AG04449 (cell line): ENCODE data around the gene SSTR3.

Source experiments
- CTCF ChIA-PET: fragments of 350-600 bp; formaldehyde crosslinking; extraction: SDS; loops from one replicate; lab custom pipeline; 2021; ENCODE audit warnings: antibody characterized with exemption; lab: Yijun Ruan, JAX
- POLR2A ChIA-PET: fragments of 400-600, 350-600 bp; formaldehyde crosslinking; extraction: SDS; loops from one replicate; lab custom pipeline; 2020; ENCODE audit warnings: antibody characterized with exemption, inconsistent platforms; lab: Yijun Ruan, JAX
- DNase-seq: peaks from one replicate; pipeline ENCODE4 v3.0.0-alpha.2; 2010; ENCODE audit warnings: low read depth, low spot score
- H3K4me3 ChIP-seq: 2 replicates; pipeline ENCODE4 v1.5.1; 2011; ENCODE audit warnings: low read depth, mild to moderate bottlenecking, control low read depth, low read length
- TF ChIP-seq, protein P1 (sequence below): IDR thresholded peaks from one replicate; pipeline ENCODE4 v1.5.1; 2011; ENCODE audit warnings: mild to moderate bottlenecking, moderate library complexity, low read length, control low read depth, inconsistent platforms; ENCODE audit not compliant: insufficient read depth; ENCODE audit errors: missing control alignments

SSTR3 gene

GRCh38 chr22:37258005-37258752 lies 45.9 kb upstream of the SSTR3 start:
- no peak overlapping the region for H3K4me3 ChIP-seq
- CTCF ChIA-PET: interaction anchor here (1.3 to 5.5 kb wide), 14 partner anchors 8 to 199 kb away, joined by 3 to 162 read pairs (median 31); partner anchors contain the start of genes CYTH4 and RAC2
- DNase-seq: no peak
- POLR2A ChIA-PET: interaction anchor here (1.3 kb wide), 1 partner anchor 29 kb away, joined by 5 read pairs; no protein-coding TSS in a partner anchor
- TF ChIP-seq, protein P1, sequence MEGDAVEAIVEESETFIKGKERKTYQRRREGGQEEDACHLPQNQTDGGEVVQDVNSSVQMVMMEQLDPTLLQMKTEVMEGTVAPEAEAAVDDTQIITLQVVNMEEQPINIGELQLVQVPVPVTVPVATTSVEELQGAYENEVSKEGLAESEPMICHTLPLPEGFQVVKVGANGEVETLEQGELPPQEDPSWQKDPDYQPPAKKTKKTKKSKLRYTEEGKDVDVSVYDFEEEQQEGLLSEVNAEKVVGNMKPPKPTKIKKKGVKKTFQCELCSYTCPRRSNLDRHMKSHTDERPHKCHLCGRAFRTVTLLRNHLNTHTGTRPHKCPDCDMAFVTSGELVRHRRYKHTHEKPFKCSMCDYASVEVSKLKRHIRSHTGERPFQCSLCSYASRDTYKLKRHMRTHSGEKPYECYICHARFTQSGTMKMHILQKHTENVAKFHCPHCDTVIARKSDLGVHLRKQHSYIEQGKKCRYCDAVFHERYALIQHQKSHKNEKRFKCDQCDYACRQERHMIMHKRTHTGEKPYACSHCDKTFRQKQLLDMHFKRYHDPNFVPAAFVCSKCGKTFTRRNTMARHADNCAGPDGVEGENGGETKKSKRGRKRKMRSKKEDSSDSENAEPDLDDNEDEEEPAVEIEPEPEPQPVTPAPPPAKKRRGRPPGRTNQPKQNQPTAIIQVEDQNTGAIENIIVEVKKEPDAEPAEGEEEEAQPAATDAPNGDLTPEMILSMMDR: no peak

DNA sequence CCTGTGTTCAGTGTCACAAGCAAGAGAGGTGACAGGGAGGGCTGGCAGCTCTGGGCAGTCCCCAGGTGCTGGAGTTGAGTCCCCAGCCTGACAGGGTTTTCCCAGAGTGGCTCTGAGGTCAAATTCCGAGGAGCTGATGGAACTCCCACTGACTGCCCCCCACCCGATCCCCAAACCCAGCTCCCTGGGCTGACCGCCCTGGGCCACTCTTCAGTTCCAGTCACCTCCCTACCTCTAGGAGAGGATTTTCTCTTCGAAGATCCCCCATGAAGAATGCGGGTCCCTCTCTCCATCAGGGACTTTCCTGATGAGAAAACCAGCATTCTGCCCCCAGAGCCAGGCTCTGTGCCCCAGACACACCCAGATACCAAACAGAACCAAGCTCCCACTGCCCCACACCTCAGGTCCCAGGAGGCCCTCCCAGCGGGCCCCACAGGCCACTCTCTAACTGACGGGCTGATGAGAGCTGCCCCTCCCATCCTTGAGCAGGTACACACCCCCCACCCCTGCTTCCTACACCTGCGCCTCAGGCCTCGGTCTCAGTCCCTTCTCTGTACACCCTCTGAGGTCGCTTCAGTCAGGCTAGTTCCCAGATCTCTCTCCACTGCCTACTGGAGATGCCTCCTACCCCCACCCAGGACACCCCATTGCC lies 43.9 kb upstream of the SSTR3 start:
- TF ChIP-seq, protein P1: no peak
- no peak for DNase-seq
- no peak overlapping the region for H3K4me3 ChIP-seq
- ChIA-PET POLR2A (no interaction called here), CTCF (interaction anchor here (1.0 to 1.5 kb wide), 4 partner anchors 8 to 57 kb away, joined by 3 to 5 read pairs (median 4); no protein-coding TSS in a partner anchor)

DNA sequence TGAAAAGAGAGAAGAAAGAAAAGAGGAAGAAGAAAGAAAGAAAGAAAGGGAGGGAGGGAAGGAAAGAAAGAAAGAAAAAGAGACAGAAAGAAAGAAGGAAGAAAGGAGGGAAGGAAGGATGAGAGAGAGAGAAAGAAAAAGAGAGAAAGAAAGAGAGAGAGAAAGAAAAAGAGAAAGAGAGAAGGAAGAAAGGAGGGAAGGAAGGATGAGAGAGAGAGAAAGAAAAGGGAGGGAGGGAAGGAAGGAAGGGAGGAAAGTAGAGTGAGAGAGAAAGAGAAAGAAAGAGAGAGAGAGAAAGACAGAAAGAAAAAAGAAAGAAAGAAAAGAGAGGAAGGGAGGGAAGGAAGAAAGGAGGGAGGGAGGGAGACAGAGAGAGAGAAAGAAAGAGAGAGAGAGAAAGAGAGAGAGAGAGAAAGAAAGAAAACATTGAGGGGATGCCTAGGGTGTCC lies 43.3 kb upstream of the SSTR3 start:
- TF ChIP-seq, protein P1: no peak
- no peak for DNase-seq
- ChIA-PET CTCF (interaction anchor here (1.0 to 1.5 kb wide), 3 partner anchors 9 to 56 kb away, joined by 4 to 5 read pairs (median 4); no protein-coding TSS in a partner anchor), POLR2A (no interaction called here)
- no peak overlapping the region for H3K4me3 ChIP-seq

DNA sequence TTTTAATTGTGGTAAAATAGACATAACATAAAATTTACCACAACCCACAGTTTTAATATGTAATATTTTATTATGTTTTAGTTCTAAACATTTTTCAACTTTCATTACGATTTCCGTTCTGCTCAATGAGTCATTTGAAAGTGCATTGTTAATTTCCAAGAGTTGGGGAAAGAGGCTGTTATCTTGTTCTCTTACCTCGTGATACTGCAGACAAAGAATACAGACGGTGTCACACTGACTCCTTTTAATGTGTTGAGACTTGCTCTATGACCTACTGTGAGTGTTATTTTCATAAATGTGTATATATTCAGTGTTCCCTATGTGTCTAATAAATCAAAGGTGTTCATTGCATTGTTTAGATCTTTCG lies 42.6 kb upstream of the SSTR3 start:
- POLR2A ChIA-PET: no interaction called here
- TF ChIP-seq, protein P1: no peak
- DNase-seq: no peak
- no peak overlapping the region for H3K4me3 ChIP-seq
- CTCF ChIA-PET: interaction anchor here (1.2 to 1.5 kb wide), 3 partner anchors 10 to 55 kb away, joined by 3 to 4 read pairs (median 4); no protein-coding TSS in a partner anchor

DNA sequence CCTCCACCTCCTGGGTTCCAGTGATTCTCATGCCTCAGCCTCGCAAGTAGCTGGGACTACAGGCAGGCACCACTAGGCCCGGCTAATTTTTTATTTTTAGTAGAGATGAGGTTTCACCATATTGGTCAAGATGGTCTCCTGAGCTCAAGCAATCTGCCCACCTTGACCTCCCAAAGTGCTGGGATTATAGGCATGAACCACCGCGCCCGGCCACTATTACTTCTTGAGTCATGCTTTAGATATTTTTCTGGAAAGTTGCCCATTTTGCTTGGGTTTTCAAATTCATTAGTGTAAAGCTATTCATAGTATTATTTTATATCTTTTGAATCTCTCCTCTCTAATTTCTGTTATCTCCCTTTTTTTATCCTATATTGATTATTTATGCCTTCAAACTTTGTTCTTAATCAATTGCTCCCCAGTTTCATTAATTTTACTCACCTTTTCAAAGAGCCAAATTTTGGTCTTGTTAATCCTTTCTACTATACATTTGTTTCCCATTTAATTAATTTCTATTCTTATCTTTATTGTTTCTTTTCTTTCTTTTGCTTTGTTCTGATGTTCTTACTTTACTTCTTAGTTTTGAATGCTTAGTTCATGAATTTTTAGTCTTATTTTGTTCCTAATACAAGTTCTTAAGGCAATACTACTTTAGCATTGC lies 42.1 kb upstream of the SSTR3 start:
- no peak for DNase-seq
- no peak overlapping the region for H3K4me3 ChIP-seq
- ChIA-PET POLR2A (no interaction called here), CTCF (interaction anchor here (1.2 to 1.5 kb wide), 2 partner anchors 10 to 55 kb away, joined by 3 to 4 read pairs; no protein-coding TSS in a partner anchor)
- TF ChIP-seq, protein P1: no peak
